ENCODE results near the gene DVL3. TPM values are rescaled to one million over a fixed set of nuclear protein-coding genes. Genes with fewer than 3 reads are reported as not detected.

Gene DVL3
- polyA plus RNA-seq, 1 experiment = 33.9 TPM

DNA sequence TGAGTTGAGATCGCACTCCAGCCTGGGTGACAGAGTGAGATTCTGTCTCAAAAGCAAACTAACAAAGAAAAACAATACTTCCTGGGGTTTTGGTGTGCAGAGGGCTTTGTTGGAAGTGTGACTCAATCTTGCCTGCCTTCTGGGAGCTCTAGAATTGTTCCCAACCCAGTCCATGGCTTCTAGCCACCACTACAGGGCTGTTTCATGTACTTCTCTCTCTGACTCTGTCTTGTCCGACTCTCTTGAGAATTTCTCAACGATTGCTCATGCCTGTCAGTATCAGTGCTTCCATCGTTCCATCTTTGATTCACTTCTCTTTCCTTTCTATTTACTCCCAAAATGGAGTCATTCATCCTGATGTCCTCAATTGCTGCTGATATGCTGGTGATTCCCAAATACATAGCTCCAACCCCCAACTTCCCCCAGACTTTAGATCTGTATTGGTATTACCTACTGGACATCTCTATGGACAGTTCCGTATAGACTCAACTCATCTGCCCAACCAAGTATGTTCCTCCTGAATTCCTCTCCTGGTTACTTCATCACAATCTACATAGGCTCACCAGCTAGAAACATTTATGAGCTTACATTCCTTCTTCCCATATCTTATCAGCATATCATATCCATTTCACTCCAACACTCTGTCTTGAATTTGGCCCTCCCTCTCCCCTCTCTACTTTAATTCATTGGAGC, 17.6 kb downstream of the DVL3 start:
- H3K36me3 ChIP-seq (ENCODE audit: control insufficient read depth, insufficient read depth, low read length) = peaks cover 24% of the 10 kb centered on the region
- H3K4me3 ChIP-seq (ENCODE audit: low read depth, low read length) = no peak overlapping the region
- peak; percentile 55 for DNase-seq (ENCODE audit: low read depth)
- H3K27me3 ChIP-seq (ENCODE audit: control insufficient read depth, insufficient read depth, low read length) = no peaks in the 10 kb centered on the region
- POLR2A ChIA-PET = no interaction called here
- CTCF ChIA-PET = interaction anchor here (0.6 to 1.3 kb wide), 5 partner anchors 12 to 287 kb away, joined by 3 read pairs; partner anchors contain the start of genes EEF1AKMT4 and EIF2B5
- TF ChIP-seq, protein P1, sequence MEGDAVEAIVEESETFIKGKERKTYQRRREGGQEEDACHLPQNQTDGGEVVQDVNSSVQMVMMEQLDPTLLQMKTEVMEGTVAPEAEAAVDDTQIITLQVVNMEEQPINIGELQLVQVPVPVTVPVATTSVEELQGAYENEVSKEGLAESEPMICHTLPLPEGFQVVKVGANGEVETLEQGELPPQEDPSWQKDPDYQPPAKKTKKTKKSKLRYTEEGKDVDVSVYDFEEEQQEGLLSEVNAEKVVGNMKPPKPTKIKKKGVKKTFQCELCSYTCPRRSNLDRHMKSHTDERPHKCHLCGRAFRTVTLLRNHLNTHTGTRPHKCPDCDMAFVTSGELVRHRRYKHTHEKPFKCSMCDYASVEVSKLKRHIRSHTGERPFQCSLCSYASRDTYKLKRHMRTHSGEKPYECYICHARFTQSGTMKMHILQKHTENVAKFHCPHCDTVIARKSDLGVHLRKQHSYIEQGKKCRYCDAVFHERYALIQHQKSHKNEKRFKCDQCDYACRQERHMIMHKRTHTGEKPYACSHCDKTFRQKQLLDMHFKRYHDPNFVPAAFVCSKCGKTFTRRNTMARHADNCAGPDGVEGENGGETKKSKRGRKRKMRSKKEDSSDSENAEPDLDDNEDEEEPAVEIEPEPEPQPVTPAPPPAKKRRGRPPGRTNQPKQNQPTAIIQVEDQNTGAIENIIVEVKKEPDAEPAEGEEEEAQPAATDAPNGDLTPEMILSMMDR (IDR thresholded peaks at IDR 0.05; ENCODE audit: insufficient read depth, low read depth, low read length) = no peak

DNA sequence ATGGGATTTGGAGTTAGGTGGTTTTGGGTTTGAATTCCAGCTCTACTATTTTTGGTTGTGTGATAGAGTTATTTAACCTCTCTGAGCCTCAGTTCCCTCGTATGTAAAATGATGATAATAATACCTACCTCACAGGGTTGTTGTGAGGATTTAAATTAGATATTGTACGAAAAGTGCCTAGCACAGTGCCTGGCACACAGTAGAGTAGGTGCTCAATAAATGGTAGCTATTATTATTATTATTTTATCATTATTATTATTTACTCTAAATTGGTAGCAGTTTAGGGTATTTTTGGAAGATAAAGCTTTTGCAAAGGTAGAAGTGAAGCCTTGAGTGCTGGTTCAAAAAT, 18.2 kb downstream of the DVL3 start:
- CTCF ChIA-PET = interaction anchor here (0.9 kb wide), 1 partner anchor 54 kb away, joined by 3 read pairs; no protein-coding TSS in a partner anchor
- TF ChIP-seq, protein P1 (IDR thresholded peaks at IDR 0.05; ENCODE audit: insufficient read depth, low read depth, low read length) = no peak
- peaks cover 27% of the 10 kb centered on the region for H3K36me3 ChIP-seq (ENCODE audit: control insufficient read depth, insufficient read depth, low read length)
- no peak overlapping the region for H3K4me3 ChIP-seq (ENCODE audit: low read depth, low read length)
- POLR2A ChIA-PET = no interaction called here
- no peaks in the 10 kb centered on the region for H3K27me3 ChIP-seq (ENCODE audit: control insufficient read depth, insufficient read depth, low read length)
- no peak for DNase-seq (ENCODE audit: low read depth)

DNA sequence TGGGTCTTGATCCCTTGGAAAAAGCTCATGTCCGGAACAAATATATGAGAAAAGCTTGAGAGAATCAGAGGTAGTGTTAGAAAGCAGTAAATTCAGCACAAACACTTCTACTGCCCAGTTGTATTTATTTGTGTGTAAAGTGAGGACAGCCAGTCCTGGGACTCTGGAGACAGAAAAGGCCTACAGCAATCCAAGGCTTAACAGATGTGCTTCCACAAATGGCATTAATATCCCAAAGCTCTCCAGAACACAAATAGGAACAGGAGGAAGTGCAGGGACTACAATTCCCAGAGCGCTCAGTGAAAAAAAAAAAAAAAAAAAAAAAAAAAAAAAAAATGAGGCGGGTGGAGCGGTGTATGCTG, 19.1 kb downstream of the DVL3 start:
- CTCF ChIA-PET = interaction anchor here (0.6 to 1.8 kb wide), 3 partner anchors 10 to 76 kb away, joined by 3 to 5 read pairs (median 4); partner anchors contain the start of gene EEF1AKMT4
- TF ChIP-seq, protein P1 (IDR thresholded peaks at IDR 0.05; ENCODE audit: insufficient read depth, low read depth, low read length) = no peak
- POLR2A ChIA-PET = interaction anchor here (0.6 kb wide), 1 partner anchor 9 kb away, joined by 13 read pairs; no protein-coding TSS in a partner anchor
- H3K4me3 ChIP-seq (ENCODE audit: low read depth, low read length) = no peak overlapping the region
- H3K27me3 ChIP-seq (ENCODE audit: control insufficient read depth, insufficient read depth, low read length) = no peaks in the 10 kb centered on the region
- DNase-seq (ENCODE audit: low read depth) = no peak
- peaks cover 34% of the 10 kb centered on the region for H3K36me3 ChIP-seq (ENCODE audit: control insufficient read depth, insufficient read depth, low read length)

DNA sequence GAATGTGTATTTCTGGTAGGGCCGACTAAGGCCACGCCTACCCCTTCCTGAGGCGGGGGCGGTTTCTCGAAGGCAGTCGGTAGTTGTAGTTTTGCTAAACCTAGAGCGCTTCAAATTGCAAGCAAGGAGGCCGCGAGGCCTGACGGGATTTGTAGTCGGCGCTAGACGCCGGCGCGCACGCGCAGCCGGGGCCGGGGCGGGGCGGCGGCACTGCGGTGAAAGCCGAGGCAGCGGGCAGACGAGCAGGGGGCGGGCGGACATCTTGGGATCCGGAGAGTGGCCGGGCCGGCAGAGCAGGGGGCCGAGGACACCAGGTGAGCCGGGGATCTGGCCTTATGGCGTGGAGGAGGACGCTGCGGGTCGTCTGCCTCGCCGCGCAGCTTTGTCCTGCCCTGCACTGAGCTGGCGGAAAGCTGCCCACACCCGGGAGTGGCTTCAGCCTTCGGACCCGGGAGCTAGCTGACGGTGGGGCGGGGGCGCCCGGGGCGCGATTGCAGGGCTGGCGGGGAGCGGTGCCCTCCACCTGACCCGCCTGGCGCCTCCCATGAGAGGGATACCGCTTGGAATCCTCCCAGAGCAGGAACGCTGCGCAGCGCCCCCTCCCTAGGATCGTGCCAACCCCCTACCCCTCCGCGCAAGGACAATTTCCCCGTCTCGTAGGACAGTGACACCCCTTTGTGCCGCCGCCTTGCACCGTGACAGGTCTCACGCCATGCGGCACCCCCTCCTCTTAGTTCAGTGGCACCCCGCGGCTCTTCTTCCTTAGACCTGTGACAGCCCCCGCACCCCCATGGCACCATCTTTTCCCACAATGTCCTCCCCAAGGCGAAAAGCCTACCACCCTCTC, 19.7 kb downstream of the DVL3 start, which contains the start of gene AP2M1:
TSS of gene AP2M1 (plus strand) at position 210 of the 847 bp plus-strand sequence. CDS start 2,139 bp downstream, outside the sequence.
- Histone ChIP-seq H3K36me3 (ENCODE audit: control insufficient read depth, insufficient read depth, low read length) (peaks cover 31% of the 10 kb centered on the region), H3K4me3 (ENCODE audit: low read depth, low read length) (peak within 1 kb of the TSS; percentile 92), H3K27me3 (ENCODE audit: control insufficient read depth, insufficient read depth, low read length) (no peaks in the 10 kb centered on the region)
- POLR2A ChIA-PET = interaction anchor here (0.6 kb wide), 1 partner anchor 8 kb away, joined by 13 read pairs; no protein-coding TSS in a partner anchor
- DNase-seq (ENCODE audit: low read depth) = peak; percentile 99
- TF ChIP-seq, protein P1 (IDR thresholded peaks at IDR 0.05; ENCODE audit: insufficient read depth, low read depth, low read length) = 0 out of 2 replicates have a peak, but pooled peaks have one; percentile 3
- CTCF ChIA-PET = interaction anchor here (0.6 to 1.8 kb wide), 3 partner anchors 11 to 75 kb away, joined by 3 to 5 read pairs (median 4); partner anchors contain the start of gene EEF1AKMT4

DNA sequence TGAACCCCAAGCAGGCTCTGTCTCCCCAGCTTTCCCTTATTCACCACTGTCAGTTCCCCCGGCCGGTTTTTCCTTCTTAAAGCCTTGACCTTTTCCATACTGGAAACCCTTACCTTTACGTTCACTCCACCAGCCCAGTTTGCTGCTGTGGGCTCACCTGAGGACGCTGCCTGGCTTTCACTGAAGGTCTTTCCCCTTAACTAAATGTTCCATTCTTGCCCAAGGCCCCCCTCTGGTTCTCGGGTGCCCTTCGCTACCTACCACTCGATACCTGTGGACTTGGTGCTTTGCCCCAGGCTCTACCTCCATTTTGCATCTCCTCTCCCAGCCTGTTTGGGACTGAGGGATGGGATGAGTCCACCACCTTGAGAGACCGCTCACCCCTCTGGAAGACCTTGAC, 20.3 kb downstream of the DVL3 start:
- Histone ChIP-seq H3K4me3 (ENCODE audit: low read depth, low read length) (peak overlapping the region; percentile 92), H3K27me3 (ENCODE audit: control insufficient read depth, insufficient read depth, low read length) (no peaks in the 10 kb centered on the region), H3K36me3 (ENCODE audit: control insufficient read depth, insufficient read depth, low read length) (peaks cover 36% of the 10 kb centered on the region)
- ChIA-PET CTCF (interaction anchor here (1.0 to 1.8 kb wide), 2 partner anchors 51 to 74 kb away, joined by 4 to 5 read pairs; partner anchors contain the start of gene EEF1AKMT4), POLR2A (no interaction called here)
- TF ChIP-seq, protein P1 (IDR thresholded peaks at IDR 0.05; ENCODE audit: insufficient read depth, low read depth, low read length) = no peak
- DNase-seq (ENCODE audit: low read depth) = no peak

All from BJ (cell line).